Suprapubic skin (tissue), 4 donors: ENCODE data around the gene EPS15. TPM values are rescaled to one million over a fixed set of nuclear protein-coding genes. Genes with fewer than 3 reads are reported as not detected.
"Not testable (repeated sequence)": the region's sequence is repeated elsewhere in the genome, so short reads cannot be mapped to it uniquely, and the experiment has no call there.

Experiments used
- DNase-seq, 2 donors: peaks; one replicate each; pipeline ENCODE4 v3.0.0-alpha.2; 2019; ENCODE audit warnings: low spot score in 2 of 2
- H3K27ac ChIP-seq: fragments of 200-600 bp; sonication (generic); one replicate; pipeline ENCODE4 v1.5.1; 2019
- H3K27me3 ChIP-seq: fragments of 200-600 bp; sonication (generic); one replicate; pipeline ENCODE4 v1.5.1; 2019
- H3K36me3 ChIP-seq: fragments of 200-600 bp; sonication (generic); one replicate; pipeline ENCODE4 v1.5.1; 2019
- H3K4me1 ChIP-seq: fragments of 200-600 bp; sonication (generic); one replicate; pipeline ENCODE4 v1.5.1; 2019
- H3K4me3 ChIP-seq: fragments of 200-600 bp; sonication (generic); one replicate; pipeline ENCODE4 v1.5.1; 2019; ENCODE audit warnings: mild to moderate bottlenecking
- H3K9me3 ChIP-seq: fragments of 200-600 bp; sonication (generic); one replicate; pipeline ENCODE4 v1.5.1; 2019
- CTCF ChIP-seq, 2 donors: fragments of 200-600 bp in 1 of 2; fragments of 450-650 bp in 1 of 2; sonication (generic) in 1 of 2; IDR thresholded peaks; one replicate each; pipeline ENCODE4 v1.5.1; 2016 to 2019; ENCODE audit warnings: antibody characterized with exemption in 2 of 2, mild to moderate bottlenecking in 1 of 2, moderate library complexity in 1 of 2
- EP300 ChIP-seq: sonication (generic); formaldehyde crosslinking; IDR thresholded peaks from one replicate; pipeline ENCODE4 v1.6.1; 2017; ENCODE audit warnings: antibody characterized with exemption
- POLR2A ChIP-seq, 2 donors: fragments of 450-650 bp; IDR thresholded peaks; one replicate each; pipeline ENCODE4 v1.6.1; 2017; ENCODE audit warnings: antibody characterized with exemption in 2 of 2, mild to moderate bottlenecking in 2 of 2, moderate library complexity in 2 of 2
- POLR2AphosphoS5 ChIP-seq, 3 donors: sonication (generic); formaldehyde crosslinking; IDR thresholded peaks; one replicate each; pipeline ENCODE4 v1.6.1; 2017; ENCODE audit warnings: antibody characterized with exemption in 3 of 3
- WGBS: methylation state at CpG from one replicate; pipeline ENCODE4 v1.1.5; 2018; 5-methylcytosine and 5-hydroxymethylcytosine counted together
- total RNA-seq, 4 donors: library from RNA; depleted of rRNA; stranded (reverse); fragments of >200 nt; gene quantifications; one replicate each; pipeline ENCODE4 v1.1.0, GENCODE V29; 2016

Gene EPS15
- total RNA-seq, 4 donors from 2014 or later: 57.1 to 127 (median 81.5) TPM

DNA sequence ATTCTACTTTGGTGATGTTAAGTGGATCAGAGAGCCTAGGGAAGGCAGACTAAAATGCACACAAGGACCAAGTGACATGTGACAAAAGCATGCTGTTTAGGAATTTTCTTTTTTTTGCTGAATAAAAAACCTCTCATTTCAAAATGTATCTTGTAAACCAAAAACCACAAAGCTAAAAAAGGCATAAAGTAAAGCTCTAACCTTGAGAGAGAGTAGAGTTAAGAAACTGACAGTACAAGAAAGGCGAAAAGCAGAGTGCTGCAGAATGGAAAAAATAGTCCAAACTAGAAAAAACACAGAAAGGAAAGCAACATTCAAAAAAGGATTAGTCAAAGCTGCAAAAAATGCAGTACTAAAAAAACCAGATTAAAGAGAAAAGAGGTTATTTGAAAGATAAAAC is 76.5 kb downstream of the EPS15 start:
- DNase-seq: no peak
- 81% methylated on average over 1 of the region's 1 CpG for WGBS
- no peak overlapping the region for H3K27ac ChIP-seq
- TF ChIP-seq EP300 (no peak), POLR2AphosphoS5 (IDR thresholded peaks at IDR 0.05) (no peak), POLR2A (IDR thresholded peaks at IDR 0.05) (no peak)
- peaks cover 2% of the 10 kb centered on the region for H3K4me1 ChIP-seq
- no peaks in the 10 kb centered on the region for H3K9me3 ChIP-seq
- peaks cover 35% of the 10 kb centered on the region for H3K36me3 ChIP-seq
- H3K4me3 ChIP-seq: no peak overlapping the region
- H3K27me3 ChIP-seq: no peaks in the 10 kb centered on the region

- Histone ChIP-seq H3K27ac (no peak overlapping the region), H3K4me3 (no peak overlapping the region), H3K4me1 (peaks cover 2% of the 10 kb centered on the region), H3K27me3 (no peaks in the 10 kb centered on the region), H3K9me3 (no peaks in the 10 kb centered on the region), H3K36me3 (peaks cover 32% of the 10 kb centered on the region)
- DNase-seq: no peak
- TF ChIP-seq EP300 (no peak), CTCF (IDR thresholded peaks at IDR 0.05) (no peak), POLR2A (IDR thresholded peaks at IDR 0.05) (no peak), POLR2AphosphoS5 (IDR thresholded peaks at IDR 0.05) (no peak)
These were observed 76.9 kb downstream of the EPS15 start for GRCh38 chr1:51442198-51442597.

DNA sequence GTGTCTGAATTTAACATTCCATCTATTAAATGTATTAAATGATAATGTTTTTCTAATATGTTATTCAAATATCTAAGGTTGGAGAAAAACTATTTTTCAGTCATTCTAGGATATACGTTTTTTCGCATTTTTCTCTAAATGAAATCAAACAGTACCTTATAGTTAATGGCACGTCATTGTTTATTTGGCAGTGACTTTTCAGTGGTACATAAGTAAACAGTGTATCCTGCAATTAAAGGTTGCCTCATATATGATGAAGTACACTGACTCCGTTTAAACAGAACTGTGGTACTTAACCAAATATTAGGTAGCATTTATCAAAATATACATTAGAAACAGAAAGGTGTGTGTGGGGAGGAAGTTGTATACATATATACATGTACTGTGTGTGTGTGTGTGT is 79.2 kb downstream of the EPS15 start:
- Histone ChIP-seq H3K27me3 (no peaks in the 10 kb centered on the region), H3K4me1 (no peaks in the 10 kb centered on the region), H3K9me3 (no peaks in the 10 kb centered on the region), H3K4me3 (no peak overlapping the region), H3K36me3 (peaks cover 41% of the 10 kb centered on the region), H3K27ac (no peak overlapping the region)
- no peak for TF ChIP-seq POLR2A (IDR thresholded peaks at IDR 0.05)
- TF ChIP-seq POLR2AphosphoS5 (IDR thresholded peaks at IDR 0.05): no peak
- no peak for TF ChIP-seq CTCF (IDR thresholded peaks at IDR 0.05)
- TF ChIP-seq EP300: no peak
- DNase-seq: no peak
- 93% methylated on average over 4 of the region's 4 CpGs for WGBS

DNA sequence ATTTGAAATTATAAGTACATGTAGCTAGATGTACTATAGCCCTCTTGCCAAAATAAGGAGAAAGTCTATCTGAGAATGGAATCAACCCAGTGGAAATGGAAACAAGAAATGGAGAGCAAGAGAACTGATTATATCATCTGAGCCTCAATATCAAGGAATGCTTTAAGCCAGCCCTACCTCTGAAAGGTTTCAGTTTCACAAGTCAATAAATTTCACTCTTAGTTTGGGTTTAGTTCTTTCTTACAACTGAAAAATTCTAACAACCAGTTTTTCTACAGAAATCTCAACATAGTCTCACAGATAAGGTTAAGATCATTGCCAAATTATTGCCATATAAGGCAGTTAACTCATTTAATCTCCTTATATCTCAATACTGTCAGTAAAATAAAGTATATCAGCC is 80.0 kb downstream of the EPS15 start:
- DNase-seq: no peak
- Histone ChIP-seq H3K4me1 (no peaks in the 10 kb centered on the region), H3K9me3 (no peaks in the 10 kb centered on the region), H3K27ac (no peak overlapping the region), H3K27me3 (no peaks in the 10 kb centered on the region), H3K4me3 (no peak overlapping the region), H3K36me3 (peaks cover 38% of the 10 kb centered on the region)
- TF ChIP-seq CTCF (IDR thresholded peaks at IDR 0.05) (no peak), POLR2A (IDR thresholded peaks at IDR 0.05) (no peak), EP300 (no peak), POLR2AphosphoS5 (IDR thresholded peaks at IDR 0.05) (no peak)

- WGBS: 96% methylated on average over 6 of the region's 6 CpGs
- not testable (repeated sequence) for H3K4me3 ChIP-seq, H3K4me1 ChIP-seq, H3K9me3 ChIP-seq, DNase-seq, H3K27ac ChIP-seq, H3K27me3 ChIP-seq
- peaks cover 33% of the 10 kb centered on the region for H3K36me3 ChIP-seq
These were observed 81.7 kb downstream of the EPS15 start for GRCh38 chr1:51437391-51437790.

DNA sequence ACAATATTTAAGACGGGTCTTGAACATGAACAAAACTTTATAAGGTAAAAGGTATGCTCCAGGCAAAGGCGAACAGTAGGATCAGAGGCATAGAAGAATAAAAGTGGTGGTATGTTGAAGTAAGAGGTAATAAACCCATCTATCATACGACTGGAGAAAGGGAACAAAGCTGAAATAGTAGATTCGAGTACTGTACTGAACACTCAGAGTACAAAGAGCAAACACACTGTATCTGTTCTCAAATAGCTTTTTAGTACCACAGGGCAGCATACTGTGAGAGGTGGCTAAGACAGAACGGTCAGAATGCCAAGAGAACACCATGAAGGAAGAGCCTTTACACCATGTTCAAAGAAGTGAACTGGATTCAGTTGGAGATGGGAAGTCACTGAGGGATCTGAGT is 83.2 kb downstream of the EPS15 start:
- DNase-seq: no peak
- Histone ChIP-seq H3K36me3 (peaks cover 40% of the 10 kb centered on the region), H3K9me3 (no peaks in the 10 kb centered on the region), H3K4me3 (no peak overlapping the region), H3K27me3 (no peaks in the 10 kb centered on the region), H3K27ac (no peak overlapping the region), H3K4me1 (no peaks in the 10 kb centered on the region)
- TF ChIP-seq CTCF (IDR thresholded peaks at IDR 0.05) (no peak), POLR2AphosphoS5 (IDR thresholded peaks at IDR 0.05) (no peak), POLR2A (IDR thresholded peaks at IDR 0.05) (no peak), EP300 (no peak)
- 95% methylated on average over 5 of the region's 5 CpGs for WGBS
